ENCODE results near the gene RGS19. TPM values are rescaled to one million over a fixed set of nuclear protein-coding genes. Genes with fewer than 3 reads are reported as not detected.

Gene RGS19
- total and polyA plus RNA-seq, 2 of the 8 experiments (the other 6 are each of a cell fraction or from before 2014, with no cell fraction given): 12.7 to 16.8 TPM

DNA sequence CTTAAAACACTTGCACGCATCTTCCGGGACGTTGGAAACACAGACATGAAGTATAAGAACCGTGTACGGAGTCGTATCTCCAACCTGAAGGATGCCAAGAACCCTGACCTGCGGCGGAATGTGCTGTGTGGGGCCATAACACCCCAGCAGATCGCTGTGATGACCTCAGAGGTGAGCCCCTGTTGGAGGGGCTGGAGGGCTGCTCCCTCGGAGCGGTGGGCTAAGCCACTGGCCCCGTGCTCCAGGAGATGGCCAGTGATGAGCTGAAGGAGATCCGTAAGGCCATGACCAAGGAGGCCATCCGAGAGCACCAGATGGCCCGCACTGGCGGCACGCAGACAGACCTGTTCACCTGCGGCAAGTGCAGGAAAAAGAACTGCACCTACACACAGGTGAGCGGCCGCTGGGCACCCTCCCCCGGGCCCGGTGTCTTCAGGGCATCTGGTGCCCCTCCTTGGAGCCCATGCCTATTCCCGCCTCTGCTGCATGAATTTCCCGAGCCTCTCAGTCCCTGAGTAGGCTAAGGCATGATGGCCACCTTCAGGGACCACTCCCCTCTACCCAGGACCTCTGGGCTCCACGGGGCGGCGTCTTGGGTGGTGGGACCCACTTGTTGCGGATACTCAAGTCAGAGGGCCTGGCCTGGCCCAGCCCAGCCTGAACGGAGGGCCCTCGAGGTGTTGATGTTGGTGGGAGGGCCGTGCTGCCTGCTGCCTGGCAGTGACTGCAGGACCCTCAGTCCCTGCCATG, 8.9 kb downstream of the RGS19 start (continued):
- no peak for TF ChIP-seq EGR1 (IDR thresholded peaks at IDR 0.05; ENCODE audit: borderline replicate concordance, low read depth, low read length)
- TF ChIP-seq RBBP5 (IDR thresholded peaks at IDR 0.05; ENCODE audit: borderline replicate concordance, low read depth, low read length): no peak
- TF ChIP-seq RXRA (IDR thresholded peaks at IDR 0.05; ENCODE audit: insufficient read depth, low read depth, low read length): no peak
- TF ChIP-seq TAF7 (optimal IDR thresholded peaks at IDR 0.05; ENCODE audit: borderline replicate concordance, low read depth, low read length): no peak
- no peak for TF ChIP-seq GABPA (IDR thresholded peaks at IDR 0.05; ENCODE audit: borderline replicate concordance, insufficient read depth, low read length)
- TF ChIP-seq, protein P1, sequence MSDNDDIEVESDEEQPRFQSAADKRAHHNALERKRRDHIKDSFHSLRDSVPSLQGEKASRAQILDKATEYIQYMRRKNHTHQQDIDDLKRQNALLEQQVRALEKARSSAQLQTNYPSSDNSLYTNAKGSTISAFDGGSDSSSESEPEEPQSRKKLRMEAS (IDR thresholded peaks at IDR 0.05): no peak
- no peak for TF ChIP-seq HDAC2 (IDR thresholded peaks at IDR 0.05; ENCODE audit: borderline replicate concordance in 1 of 2, low read depth in 2 of 2, low read length in 2 of 2)
- TF ChIP-seq BRCA1 (IDR thresholded peaks at IDR 0.05; ENCODE audit: low read depth, low read length): no peak
